ENCODE measurements around the gene UGT1A7. TPM values are rescaled to one million over a fixed set of nuclear protein-coding genes. Genes with fewer than 3 reads are reported as not detected.

Gene UGT1A7
- total RNA-seq, 1 experiment from 2014 or later = 0.18 TPM

DNA sequence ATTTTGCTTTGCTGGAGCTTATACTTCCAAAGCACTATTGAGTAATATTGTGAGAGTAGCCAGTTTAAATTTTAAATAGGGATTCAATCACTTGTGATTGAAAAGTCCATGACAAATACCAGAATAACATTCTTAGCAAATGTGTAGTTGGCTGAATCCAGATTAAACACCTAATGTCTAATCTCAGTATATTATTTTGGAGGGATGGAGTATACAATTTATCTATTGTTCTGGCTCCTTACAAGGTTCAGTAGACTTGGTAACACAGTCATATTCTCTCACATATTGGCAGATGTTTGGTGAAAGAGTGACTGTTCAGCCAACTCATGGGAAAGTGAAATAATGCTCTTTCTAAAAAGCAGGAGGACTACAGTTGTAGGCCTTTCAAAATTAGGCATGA, 7.8 kb upstream of the UGT1A7 start:
- ChIA-PET POLR2A (no interaction called here), CTCF (no interaction called here)
- intact Hi-C loops (cut with micrococcal nuclease; ENCODE audit: unreplicated experiment) = no loop called here
- TF ChIP-seq, protein P1, sequence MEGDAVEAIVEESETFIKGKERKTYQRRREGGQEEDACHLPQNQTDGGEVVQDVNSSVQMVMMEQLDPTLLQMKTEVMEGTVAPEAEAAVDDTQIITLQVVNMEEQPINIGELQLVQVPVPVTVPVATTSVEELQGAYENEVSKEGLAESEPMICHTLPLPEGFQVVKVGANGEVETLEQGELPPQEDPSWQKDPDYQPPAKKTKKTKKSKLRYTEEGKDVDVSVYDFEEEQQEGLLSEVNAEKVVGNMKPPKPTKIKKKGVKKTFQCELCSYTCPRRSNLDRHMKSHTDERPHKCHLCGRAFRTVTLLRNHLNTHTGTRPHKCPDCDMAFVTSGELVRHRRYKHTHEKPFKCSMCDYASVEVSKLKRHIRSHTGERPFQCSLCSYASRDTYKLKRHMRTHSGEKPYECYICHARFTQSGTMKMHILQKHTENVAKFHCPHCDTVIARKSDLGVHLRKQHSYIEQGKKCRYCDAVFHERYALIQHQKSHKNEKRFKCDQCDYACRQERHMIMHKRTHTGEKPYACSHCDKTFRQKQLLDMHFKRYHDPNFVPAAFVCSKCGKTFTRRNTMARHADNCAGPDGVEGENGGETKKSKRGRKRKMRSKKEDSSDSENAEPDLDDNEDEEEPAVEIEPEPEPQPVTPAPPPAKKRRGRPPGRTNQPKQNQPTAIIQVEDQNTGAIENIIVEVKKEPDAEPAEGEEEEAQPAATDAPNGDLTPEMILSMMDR (IDR thresholded peaks at IDR 0.05; ENCODE audit: insufficient read depth in 1 of 2, low read depth in 1 of 2, low read length in 1 of 2, severe bottlenecking in 1 of 2, unreplicated experiment in 1 of 2) = no peak
- no peaks in the 10 kb centered on the region for H3K4me1 Mint-ChIP-seq (ENCODE audit: low read depth, unreplicated experiment)
- Histone ChIP-seq H3K9me3 (no peaks in the 10 kb centered on the region), H3K4me3 (ENCODE audit: low read depth, low read length) (no peak overlapping the region), H3K27me3 (replicated peaks; ENCODE audit: control insufficient read depth, insufficient read depth, low read length) (no peaks in the 10 kb centered on the region), H3K36me3 (ENCODE audit: control insufficient read depth, insufficient read depth, low read length) (no peaks in the 10 kb centered on the region), H3K4me1 (no peaks in the 10 kb centered on the region)
- no TSS peak for BruUV-seq (replicated peaks)
- no peaks in the 10 kb centered on the region for H3K36me3 Mint-ChIP-seq (ENCODE audit: insufficient read depth, unreplicated experiment)
- H3K9me3 Mint-ChIP-seq (ENCODE audit: unreplicated experiment) = no peaks in the 10 kb centered on the region
- H3K27ac Mint-ChIP-seq (ENCODE audit: unreplicated experiment) = no peak overlapping the region
- H3K4me3 Mint-ChIP-seq (ENCODE audit: unreplicated experiment) = no peak overlapping the region
- DNase-seq = no peak
- H3K27me3 Mint-ChIP-seq (ENCODE audit: insufficient read depth, unreplicated experiment) = no peaks in the 10 kb centered on the region

- intact Hi-C loops (cut with micrococcal nuclease; ENCODE audit: unreplicated experiment) = no loop called here
Observed at GRCh38 chr2:233674314-233674713, 7.4 kb upstream of the UGT1A7 start.

DNA sequence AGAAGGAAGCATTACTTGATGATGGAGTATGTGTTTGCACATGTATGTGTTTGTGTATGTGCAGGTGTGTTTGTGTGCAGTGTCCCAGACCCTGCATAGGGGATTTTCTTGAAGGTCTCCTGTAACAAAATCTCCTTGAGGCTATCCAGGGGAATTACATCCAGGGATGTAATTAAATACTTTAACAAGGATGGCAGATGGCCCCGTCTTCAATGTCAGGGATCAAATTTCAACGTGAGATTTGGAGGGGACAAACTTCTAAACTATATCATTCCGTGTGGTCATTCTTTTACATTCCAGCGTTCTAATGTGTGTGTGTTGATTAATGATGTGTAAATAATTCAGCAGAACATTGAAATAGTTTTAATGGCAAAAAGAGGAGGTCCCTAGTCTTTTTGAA, 6.7 kb upstream of the UGT1A7 start:
- H3K27me3 Mint-ChIP-seq (ENCODE audit: insufficient read depth, unreplicated experiment) = no peaks in the 10 kb centered on the region
- H3K9me3 Mint-ChIP-seq (ENCODE audit: unreplicated experiment) = no peaks in the 10 kb centered on the region
- CTCF ChIA-PET = no interaction called here
- intact Hi-C loops (cut with micrococcal nuclease; ENCODE audit: unreplicated experiment) = no loop called here
- no peaks in the 10 kb centered on the region for H3K36me3 Mint-ChIP-seq (ENCODE audit: insufficient read depth, unreplicated experiment)
- Histone ChIP-seq H3K9me3 (no peaks in the 10 kb centered on the region), H3K27me3 (replicated peaks; ENCODE audit: control insufficient read depth, insufficient read depth, low read length) (no peaks in the 10 kb centered on the region), H3K4me1 (no peaks in the 10 kb centered on the region), H3K36me3 (ENCODE audit: control insufficient read depth, insufficient read depth, low read length) (no peaks in the 10 kb centered on the region), H3K4me3 (ENCODE audit: low read depth, low read length) (no peak overlapping the region)
- no peak overlapping the region for H3K27ac Mint-ChIP-seq (ENCODE audit: unreplicated experiment)
- no peak overlapping the region for H3K4me3 Mint-ChIP-seq (ENCODE audit: unreplicated experiment)
- DNase-seq = no peak
- H3K4me1 Mint-ChIP-seq (ENCODE audit: low read depth, unreplicated experiment) = no peaks in the 10 kb centered on the region
- TF ChIP-seq, protein P1 (IDR thresholded peaks at IDR 0.05; ENCODE audit: insufficient read depth in 1 of 2, low read depth in 1 of 2, low read length in 1 of 2, severe bottlenecking in 1 of 2, unreplicated experiment in 1 of 2) = no peak
- POLR2A ChIA-PET = no interaction called here
- BruUV-seq (replicated peaks) = no TSS peak

More at GRCh38 chr2:233674314-233674713, 7.4 kb upstream of the UGT1A7 start:
- H3K4me1 Mint-ChIP-seq (ENCODE audit: low read depth, unreplicated experiment) = no peaks in the 10 kb centered on the region
- no peaks in the 10 kb centered on the region for H3K27me3 Mint-ChIP-seq (ENCODE audit: insufficient read depth, unreplicated experiment)
- Histone ChIP-seq H3K4me3 (ENCODE audit: low read depth, low read length) (no peak overlapping the region), H3K9me3 (no peaks in the 10 kb centered on the region), H3K4me1 (no peaks in the 10 kb centered on the region), H3K36me3 (ENCODE audit: control insufficient read depth, insufficient read depth, low read length) (no peaks in the 10 kb centered on the region), H3K27me3 (replicated peaks; ENCODE audit: control insufficient read depth, insufficient read depth, low read length) (no peaks in the 10 kb centered on the region)
- ChIA-PET POLR2A (no interaction called here), CTCF (no interaction called here)
- TF ChIP-seq, protein P1 (IDR thresholded peaks at IDR 0.05; ENCODE audit: insufficient read depth in 1 of 2, low read depth in 1 of 2, low read length in 1 of 2, severe bottlenecking in 1 of 2, unreplicated experiment in 1 of 2) = no peak
- no peaks in the 10 kb centered on the region for H3K9me3 Mint-ChIP-seq (ENCODE audit: unreplicated experiment)
- DNase-seq = no peak
- BruUV-seq (replicated peaks) = no TSS peak
- no peaks in the 10 kb centered on the region for H3K36me3 Mint-ChIP-seq (ENCODE audit: insufficient read depth, unreplicated experiment)
- H3K27ac Mint-ChIP-seq (ENCODE audit: unreplicated experiment) = no peak overlapping the region
- H3K4me3 Mint-ChIP-seq (ENCODE audit: unreplicated experiment) = no peak overlapping the region
